Measurements from ENCODE around the gene FAM83G.

DNA sequence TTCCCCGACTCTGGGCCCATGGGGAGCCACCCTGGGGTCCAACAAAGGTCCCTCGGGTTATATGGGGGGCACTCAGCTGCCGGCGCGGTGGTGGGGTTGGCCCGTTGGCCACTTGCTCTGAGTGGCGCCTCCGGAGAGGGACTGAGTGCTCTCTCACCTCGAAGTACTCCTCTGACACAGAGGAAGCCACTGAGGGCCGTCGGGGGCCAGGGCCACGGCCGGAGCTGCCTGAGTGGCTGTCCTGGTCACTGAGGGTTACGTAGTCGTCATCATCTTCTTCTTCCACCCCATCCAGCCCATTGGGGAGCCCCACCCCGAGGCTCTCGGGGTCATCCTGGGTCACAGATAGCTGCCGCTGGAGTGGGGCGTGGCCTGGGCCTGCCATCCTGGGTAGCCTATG is 26.9 kb downstream of the FAM83G start:
- no peak for TF ChIP-seq ZNF384 (IDR thresholded peaks at IDR 0.05)
- no peak for TF ChIP-seq BHLHE40 (IDR thresholded peaks at IDR 0.05; ENCODE audit: borderline replicate concordance)
- no peak for TF ChIP-seq CTBP1 (IDR thresholded peaks at IDR 0.05; ENCODE audit: borderline replicate concordance)
- TF ChIP-seq LEF1 (IDR thresholded peaks at IDR 0.05; ENCODE audit: borderline replicate concordance) = no peak
- no peak for TF ChIP-seq SP1 (IDR thresholded peaks at IDR 0.05)
- no peak for TF ChIP-seq TARDBP (IDR thresholded peaks at IDR 0.05)
- no peak for TF ChIP-seq ELF4 (IDR thresholded peaks at IDR 0.05)
- TF ChIP-seq, protein P1, sequence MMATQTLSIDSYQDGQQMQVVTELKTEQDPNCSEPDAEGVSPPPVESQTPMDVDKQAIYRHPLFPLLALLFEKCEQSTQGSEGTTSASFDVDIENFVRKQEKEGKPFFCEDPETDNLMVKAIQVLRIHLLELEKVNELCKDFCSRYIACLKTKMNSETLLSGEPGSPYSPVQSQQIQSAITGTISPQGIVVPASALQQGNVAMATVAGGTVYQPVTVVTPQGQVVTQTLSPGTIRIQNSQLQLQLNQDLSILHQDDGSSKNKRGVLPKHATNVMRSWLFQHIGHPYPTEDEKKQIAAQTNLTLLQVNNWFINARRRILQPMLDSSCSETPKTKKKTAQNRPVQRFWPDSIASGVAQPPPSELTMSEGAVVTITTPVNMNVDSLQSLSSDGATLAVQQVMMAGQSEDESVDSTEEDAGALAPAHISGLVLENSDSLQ (IDR thresholded peaks at IDR 0.05) = no peak

Data from HEK293T (cell line).